ENCODE measurements around the gene VIT.
"Not testable (repeated sequence)": the region's sequence is repeated elsewhere in the genome, so short reads cannot be mapped to it uniquely, and the experiment has no call there.

VIT gene

DNA sequence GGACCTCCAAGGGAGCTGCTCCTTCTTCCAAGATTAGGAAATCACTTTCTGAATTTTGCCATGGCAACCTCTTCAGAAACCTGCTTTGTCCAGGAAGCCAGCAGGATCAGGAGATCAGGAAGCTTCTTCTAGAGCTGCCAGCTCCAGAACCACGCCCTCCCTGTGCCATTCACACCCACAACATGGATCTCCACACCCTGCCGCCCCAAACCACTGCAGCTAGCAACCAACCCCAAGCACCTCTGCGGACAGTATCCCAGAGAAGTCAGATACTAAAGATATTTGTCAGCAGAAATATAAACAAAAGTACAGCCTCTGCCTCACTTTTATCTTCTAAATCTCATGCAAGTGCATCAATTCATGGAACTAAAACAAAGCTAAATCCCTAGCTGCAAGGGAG is 106.4 kb downstream of the VIT start:
- no peak for DNase-seq

- DNase-seq, result no peak
Measured at GRCh38 chr2:36805635-36806224, 109.2 kb downstream of the VIT start.

- no peak for DNase-seq
Measured at GRCh38 chr2:36807223-36807886, 110.8 kb downstream of the VIT start.

DNA sequence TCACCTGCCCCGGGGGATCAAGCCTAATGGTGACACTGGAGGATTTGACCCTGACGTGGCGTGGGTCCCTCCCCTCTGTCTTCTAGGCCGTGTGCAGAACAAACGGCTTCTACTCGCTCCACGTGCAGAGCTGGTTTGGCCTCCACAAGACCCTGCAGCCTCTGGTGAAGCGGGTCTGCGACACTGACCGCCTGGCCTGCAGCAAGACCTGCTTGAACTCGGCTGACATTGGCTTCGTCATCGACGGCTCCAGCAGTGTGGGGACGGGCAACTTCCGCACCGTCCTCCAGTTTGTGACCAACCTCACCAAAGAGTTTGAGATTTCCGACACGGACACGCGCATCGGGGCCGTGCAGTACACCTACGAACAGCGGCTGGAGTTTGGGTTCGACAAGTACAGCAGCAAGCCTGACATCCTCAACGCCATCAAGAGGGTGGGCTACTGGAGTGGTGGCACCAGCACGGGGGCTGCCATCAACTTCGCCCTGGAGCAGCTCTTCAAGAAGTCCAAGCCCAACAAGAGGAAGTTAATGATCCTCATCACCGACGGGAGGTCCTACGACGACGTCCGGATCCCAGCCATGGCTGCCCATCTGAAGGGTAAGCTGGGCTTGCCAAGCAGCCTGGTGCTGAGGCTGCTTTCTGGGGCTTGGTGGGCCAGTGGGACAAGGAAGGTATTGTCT is 112.0 kb downstream of the VIT start:
- no peak for DNase-seq

GRCh38 chr2:36809069-36809445 is 112.5 kb downstream of the VIT start:
- DNase-seq, result no peak

GRCh38 chr2:36811071-36811470 is 114.6 kb downstream of the VIT start:
- no peak for DNase-seq

GRCh38 chr2:36812196-36812595 is 115.7 kb downstream of the VIT start:
- no peak for DNase-seq

DNA sequence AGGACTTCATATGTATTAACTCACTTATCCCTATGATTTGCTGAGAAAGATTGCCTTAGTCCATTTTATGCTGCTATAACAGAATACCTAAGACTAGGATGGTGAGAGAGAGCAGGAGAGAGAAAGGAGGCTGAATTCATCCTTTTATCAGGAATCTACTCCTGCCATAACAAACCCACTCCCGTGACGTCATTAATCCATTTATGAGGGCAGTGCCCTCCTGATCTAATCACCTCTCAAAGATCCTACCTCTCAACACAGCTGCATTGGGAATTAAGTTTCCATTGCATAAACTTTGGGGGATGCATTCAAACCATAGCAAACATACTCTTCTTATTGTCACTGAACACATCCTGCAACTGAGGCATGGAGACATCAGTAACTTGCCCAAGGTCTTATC is 122.0 kb downstream of the VIT start:
- DNase-seq, result no peak

DNA sequence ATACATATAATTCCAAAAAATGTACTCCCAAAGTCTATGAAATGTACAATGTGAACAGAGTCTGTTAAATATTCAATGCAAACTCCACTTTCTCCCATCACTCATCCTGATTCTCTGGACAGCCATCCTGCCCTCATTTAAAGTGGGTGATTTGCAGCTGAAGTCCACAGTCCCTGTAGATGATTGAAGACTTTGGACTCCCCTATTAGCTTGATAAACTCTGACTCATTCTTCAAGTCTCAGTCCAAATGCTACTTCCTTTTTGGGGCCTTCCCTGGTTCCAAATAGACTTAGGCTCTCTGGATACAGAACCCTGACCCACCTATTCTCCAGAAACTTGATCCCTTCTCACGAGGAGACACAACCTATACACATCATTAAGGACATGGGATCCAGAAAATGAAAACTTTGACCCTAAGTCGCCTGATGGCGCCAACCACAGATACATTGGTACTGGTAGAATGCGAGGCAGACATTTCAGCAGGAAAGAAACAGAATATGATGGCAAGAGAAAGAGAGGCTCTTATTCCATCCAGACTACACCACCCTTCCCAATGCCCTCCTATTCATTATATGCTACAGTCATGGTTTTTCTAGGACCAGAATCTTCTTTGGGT is 122.7 kb downstream of the VIT start:
- DNase-seq, result no peak

DNA sequence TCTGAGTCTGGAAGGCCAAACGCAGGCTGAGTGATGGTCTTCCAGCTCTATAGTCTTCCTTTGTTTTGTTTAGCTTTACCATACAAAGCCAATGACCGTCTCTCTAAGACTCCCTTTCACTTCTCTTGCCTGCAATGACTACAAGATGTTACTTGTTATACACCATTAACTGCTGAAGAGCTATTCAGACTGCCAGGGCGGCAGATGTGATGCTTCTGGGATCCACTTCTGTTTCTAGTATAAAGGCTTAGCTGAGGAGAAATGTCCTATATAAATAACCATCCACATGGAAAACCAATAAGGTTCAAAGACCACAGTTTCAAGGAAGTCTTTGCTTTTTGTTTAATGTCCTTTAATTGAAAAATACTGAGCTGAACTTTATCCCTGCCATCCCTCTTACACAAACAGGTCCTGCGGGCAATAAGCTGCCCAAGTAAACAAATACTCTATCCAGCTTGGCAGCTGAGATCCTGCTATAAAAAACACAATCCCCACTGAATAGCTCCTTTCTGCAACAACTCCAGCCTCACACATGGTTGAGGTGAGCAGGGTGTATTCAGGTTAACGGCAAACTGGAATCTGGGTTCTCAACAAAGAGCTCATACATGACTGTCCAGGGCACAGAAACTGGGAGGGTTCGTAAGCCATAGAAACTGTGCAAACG is 124.6 kb downstream of the VIT start:
- DNase-seq, result no peak

GRCh38 chr2:36823862-36824261 is 127.4 kb downstream of the VIT start:
- no peak for DNase-seq

DNA sequence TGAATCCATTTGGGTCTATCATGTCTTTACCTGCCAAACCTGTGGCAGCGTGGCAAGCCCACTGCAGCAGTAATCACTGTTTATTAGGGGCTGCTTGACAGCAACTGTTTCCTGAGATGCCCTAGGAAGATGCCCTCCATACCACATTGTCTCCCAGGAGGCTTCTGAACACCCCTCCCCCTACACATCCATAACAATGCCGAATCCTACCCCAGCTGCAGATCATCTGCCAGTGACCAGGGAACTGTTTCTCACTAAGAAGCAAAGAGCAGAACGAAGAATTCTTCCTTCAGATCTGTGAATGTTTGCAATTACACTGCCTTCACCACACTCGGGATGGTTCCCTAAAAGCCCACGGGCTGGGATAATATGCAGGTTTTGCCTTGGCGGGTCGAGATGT is 127.8 kb downstream of the VIT start:
- no peak for DNase-seq

DNA sequence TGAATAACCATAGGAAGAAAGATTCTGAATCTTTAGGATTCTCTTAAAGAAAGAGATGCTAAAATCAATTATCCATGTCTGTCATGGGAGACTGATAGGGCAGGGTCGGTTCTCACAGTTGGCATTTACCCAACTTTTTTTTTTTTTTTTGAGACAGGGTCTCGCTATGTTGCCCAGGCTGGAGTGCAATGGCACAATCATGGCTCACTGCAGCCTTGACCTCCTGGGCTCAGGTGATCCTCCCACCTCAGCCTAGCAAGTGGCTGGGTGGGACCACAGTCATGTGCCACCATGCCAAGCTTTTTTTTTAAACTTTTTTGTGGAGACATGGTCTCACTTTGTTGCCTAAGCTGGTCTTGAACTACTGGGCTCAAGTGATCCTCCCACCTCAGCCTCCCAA is 128.2 kb downstream of the VIT start:
- DNase-seq, result not testable (repeated sequence)

- DNase-seq, result no peak
Measured at GRCh38 chr2:36831185-36831584, 134.7 kb downstream of the VIT start.

- no peak for DNase-seq
Measured at GRCh38 chr2:36834203-36834602, 137.7 kb downstream of the VIT start.

DNA sequence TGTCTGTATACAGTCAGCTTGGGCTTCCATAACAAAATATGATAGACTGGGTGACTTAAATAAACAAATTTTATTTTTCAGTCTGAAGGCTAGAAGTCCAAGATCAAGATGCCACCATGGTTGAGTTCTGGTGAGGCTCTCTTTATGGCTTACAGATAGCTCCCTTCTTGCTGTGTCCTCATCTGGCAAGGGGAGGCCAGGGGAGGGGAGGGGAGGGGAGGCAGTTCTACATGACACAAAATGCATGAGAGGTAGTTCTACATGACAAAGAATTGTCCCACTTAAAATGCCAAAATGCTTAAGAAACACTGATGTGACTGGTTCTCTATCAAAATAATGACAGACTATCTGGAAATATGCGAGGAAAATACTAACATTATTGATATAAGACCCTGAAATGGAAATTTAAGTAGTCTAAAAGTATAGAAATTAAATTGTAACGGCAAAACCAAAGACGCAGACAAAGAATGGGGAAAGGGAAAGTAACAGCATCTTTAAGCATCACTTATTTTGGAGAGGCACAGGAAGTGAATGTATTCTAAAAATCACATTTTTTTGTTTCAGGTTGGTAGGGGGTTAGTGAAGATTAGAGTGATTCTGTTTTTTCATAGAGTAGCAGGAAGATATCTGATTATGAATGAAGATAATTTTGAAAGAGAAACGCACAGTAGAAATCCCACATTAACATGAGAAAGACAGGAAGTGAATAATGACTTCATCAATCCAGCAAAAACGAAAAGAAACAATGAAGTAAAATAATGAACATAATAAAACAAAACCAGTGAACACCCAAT is 138.4 kb downstream of the VIT start:
- no peak for DNase-seq

GRCh38 chr2:36839976-36840617 is 143.6 kb downstream of the VIT start:
- DNase-seq, result no peak

- DNase-seq, result no peak
Measured at GRCh38 chr2:36843838-36844237, 147.3 kb downstream of the VIT start.

GRCh38 chr2:36849265-36849664 is 152.8 kb downstream of the VIT start:
- DNase-seq, result no peak

- DNase-seq, result no peak
Measured at GRCh38 chr2:36854241-36854640, 157.7 kb downstream of the VIT start.

GRCh38 chr2:36855429-36855828 is 158.9 kb downstream of the VIT start:
- no peak for DNase-seq

Data from nucleus accumbens (tissue), 56 donors.